ENCODE results near the gene UCN3. TPM values are rescaled to one million over a fixed set of nuclear protein-coding genes. Genes with fewer than 3 reads are reported as not detected.
A peak's percentile ranks its signal among the peaks of the same experiment; 100 is the strongest.

Gene UCN3
- total RNA-seq, 1 donor from 2014 or later, result not detected

- no peak for DNase-seq (ENCODE audit: low spot score)
- H3K27me3 ChIP-seq, result no peaks in the 10 kb centered on the region
- no peak overlapping the region for H2AFZ ChIP-seq (replicated peaks)
- no peaks in the 10 kb centered on the region for H3K36me3 Mint-ChIP-seq
- no peaks in the 10 kb centered on the region for H3K4me1 ChIP-seq
- no peak overlapping the region for H3K4me3 Mint-ChIP-seq
- no peaks in the 10 kb centered on the region for H3F3A ChIP-seq (ENCODE audit: low read depth)
- H4K20me1 ChIP-seq (ENCODE audit: low read depth), result no peaks in the 10 kb centered on the region
- no peak overlapping the region for H3K9ac ChIP-seq
- peaks cover 2% of the 10 kb centered on the region for H3K27me3 Mint-ChIP-seq (ENCODE audit: insufficient read depth, low read depth)
- no peak for TF ChIP-seq EZH2 (IDR thresholded peaks at IDR 0.05)
- no peak for TF ChIP-seq EZH2phosphoT487 (IDR thresholded peaks at IDR 0.05)
- TF ChIP-seq CTCF (IDR thresholded peaks at IDR 0.05), result no peak
- no peak overlapping the region for H3K27ac ChIP-seq
- no peak overlapping the region for H3K4me3 ChIP-seq
- no peak overlapping the region for H3K27ac Mint-ChIP-seq
- H3K4me2 ChIP-seq, result no peak overlapping the region
- H3K4me1 Mint-ChIP-seq, result peaks cover 6% of the 10 kb centered on the region
- no peaks in the 10 kb centered on the region for H3K79me2 ChIP-seq (ENCODE audit: low read depth)
- H3K9me3 ChIP-seq (ENCODE audit: low read depth), result no peaks in the 10 kb centered on the region
- no peaks in the 10 kb centered on the region for H3K36me3 ChIP-seq
- no peaks in the 10 kb centered on the region for H3K9me3 Mint-ChIP-seq
Observed at GRCh38 chr10:5361966-5362365, 2.8 kb upstream of the UCN3 start.

GRCh38 chr10:5362873-5363272 is 1.9 kb upstream of the UCN3 start:
- no peaks in the 10 kb centered on the region for H3K36me3 Mint-ChIP-seq
- no peaks in the 10 kb centered on the region for H3K9me3 Mint-ChIP-seq
- no peak overlapping the region for H3K4me3 Mint-ChIP-seq
- Histone ChIP-seq H3K4me3 (no peak overlapping the region), H3K27ac (no peak overlapping the region), H4K20me1 (ENCODE audit: low read depth) (no peaks in the 10 kb centered on the region), H3K9ac (no peak overlapping the region), H2AFZ (replicated peaks) (no peak overlapping the region), H3K9me3 (ENCODE audit: low read depth) (no peaks in the 10 kb centered on the region), H3K4me2 (no peak overlapping the region), H3K79me2 (ENCODE audit: low read depth) (no peaks in the 10 kb centered on the region), H3K4me1 (no peaks in the 10 kb centered on the region), H3K27me3 (no peaks in the 10 kb centered on the region), H3K36me3 (no peaks in the 10 kb centered on the region), H3F3A (ENCODE audit: low read depth) (no peaks in the 10 kb centered on the region)
- peaks cover 2% of the 10 kb centered on the region for H3K27me3 Mint-ChIP-seq (ENCODE audit: insufficient read depth, low read depth)
- H3K27ac Mint-ChIP-seq, result no peak overlapping the region
- H3K4me1 Mint-ChIP-seq, result peaks cover 6% of the 10 kb centered on the region
- no peak for DNase-seq (ENCODE audit: low spot score)
- TF ChIP-seq EZH2phosphoT487 (IDR thresholded peaks at IDR 0.05) (no peak), CTCF (IDR thresholded peaks at IDR 0.05) (no peak), EZH2 (IDR thresholded peaks at IDR 0.05) (no peak)

- peaks cover 2% of the 10 kb centered on the region for H3K27me3 Mint-ChIP-seq (ENCODE audit: insufficient read depth, low read depth)
- no peaks in the 10 kb centered on the region for H3K36me3 ChIP-seq
- H2AFZ ChIP-seq (replicated peaks), result no peak overlapping the region
- peaks cover 6% of the 10 kb centered on the region for H3K4me1 Mint-ChIP-seq
- H4K20me1 ChIP-seq (ENCODE audit: low read depth), result no peaks in the 10 kb centered on the region
- H3K27ac ChIP-seq, result no peak overlapping the region
- no peak overlapping the region for H3K9ac ChIP-seq
- no peaks in the 10 kb centered on the region for H3K36me3 Mint-ChIP-seq
- no peaks in the 10 kb centered on the region for H3F3A ChIP-seq (ENCODE audit: low read depth)
- no peak for DNase-seq (ENCODE audit: low spot score)
- H3K4me1 ChIP-seq, result no peaks in the 10 kb centered on the region
- TF ChIP-seq CTCF (IDR thresholded peaks at IDR 0.05), result no peak
- peak overlapping the region; percentile 6 for H3K27ac Mint-ChIP-seq
- H3K79me2 ChIP-seq (ENCODE audit: low read depth), result no peaks in the 10 kb centered on the region
- no peak overlapping the region for H3K4me2 ChIP-seq
- H3K9me3 Mint-ChIP-seq, result no peaks in the 10 kb centered on the region
- H3K27me3 ChIP-seq, result no peaks in the 10 kb centered on the region
- H3K4me3 Mint-ChIP-seq, result no peak overlapping the region
- no peaks in the 10 kb centered on the region for H3K9me3 ChIP-seq (ENCODE audit: low read depth)
- H3K4me3 ChIP-seq, result no peak overlapping the region
Observed at GRCh38 chr10:5364374-5364773, 392 bp upstream of the UCN3 start.

GRCh38 chr10:5365928-5366327 is 1.2 kb downstream of the UCN3 start:
- H3K4me3 ChIP-seq, result no peak overlapping the region
- H3K9me3 Mint-ChIP-seq, result peaks cover 11% of the 10 kb centered on the region
- H3K4me1 Mint-ChIP-seq, result peaks cover 6% of the 10 kb centered on the region
- H3K27me3 ChIP-seq, result no peaks in the 10 kb centered on the region
- H3K9me3 ChIP-seq (ENCODE audit: low read depth), result no peaks in the 10 kb centered on the region
- peaks cover 11% of the 10 kb centered on the region for H3F3A ChIP-seq (ENCODE audit: low read depth)
- no peaks in the 10 kb centered on the region for H4K20me1 ChIP-seq (ENCODE audit: low read depth)
- no peak overlapping the region for H3K4me3 Mint-ChIP-seq
- no peak overlapping the region for H2AFZ ChIP-seq (replicated peaks)
- no peak overlapping the region for H3K9ac ChIP-seq
- DNase-seq (ENCODE audit: low spot score), result no peak
- H3K27ac ChIP-seq, result no peak overlapping the region
- no peaks in the 10 kb centered on the region for H3K79me2 ChIP-seq (ENCODE audit: low read depth)
- no peak overlapping the region for H3K4me2 ChIP-seq
- H3K36me3 Mint-ChIP-seq, result no peaks in the 10 kb centered on the region
- no peaks in the 10 kb centered on the region for H3K4me1 ChIP-seq
- TF ChIP-seq EZH2phosphoT487 (IDR thresholded peaks at IDR 0.05), result no peak
- no peak for TF ChIP-seq CTCF (IDR thresholded peaks at IDR 0.05)
- TF ChIP-seq EZH2 (IDR thresholded peaks at IDR 0.05), result no peak
- H3K27me3 Mint-ChIP-seq (ENCODE audit: insufficient read depth, low read depth), result peaks cover 11% of the 10 kb centered on the region
- H3K36me3 ChIP-seq, result no peaks in the 10 kb centered on the region
- no peak overlapping the region for H3K27ac Mint-ChIP-seq
